H1 (cell line): ENCODE measurements around the gene KCNK15. TPM values are rescaled to one million over a fixed set of nuclear protein-coding genes. Genes with fewer than 3 reads are reported as not detected.

ENCODE experiments used
- BACH1 ChIP-seq: IDR thresholded peaks from 2 replicates; pipeline ENCODE4 v1.6.1; 2012; ENCODE audit warnings: low read length, improper control_type of control experiment
- polyA plus RNA-seq, 7 experiments: library from polyadenylated mRNA; depleted of rRNA in 3 of 7; stranded (reverse) in 5 of 7; unstranded in 2 of 7; fragments of >200 nt in 5 of 7; fragments of 200-250 nt in 2 of 7; gene quantifications; 1 replicate in 5 of 7; 2 replicates in 1 of 7; 4 replicates in 1 of 7; pipeline versions ENCODE4 v1.2.1 to v1.2.3, GENCODE V29; 2011 to 2013; ENCODE audit warnings: missing spikeins in 2 of 7, mixed read lengths in 2 of 7
- total RNA-seq: library from RNA; stranded (reverse); fragmentation: NEBNext Ultra II Directional; extraction: Animal tissue kit (Norgen Biotek cat#: 25700); gene quantifications from 2 replicates; pipeline ENCODE4 v1.2.1, GENCODE V29; 2021
- TF ChIP-seq, protein P1 (sequence below), 3 experiments: IDR thresholded peaks; 1 replicate in 2 of 3; 2 replicates in 1 of 3; pipeline versions ENCODE4 v1.5.1 to v1.6.1; 2011; ENCODE audit warnings: low read length in 3 of 3, mild to moderate bottlenecking in 3 of 3, inconsistent platforms in 2 of 3, low read depth in 1 of 3, moderate library complexity in 1 of 3; ENCODE audit not compliant: insufficient read depth in 1 of 3; ENCODE audit errors: control extremely low read depth in 1 of 3
- TF ChIP-seq, protein P2 (sequence below): fragments of 300-600 bp; sonication (generic); IDR thresholded peaks from 2 replicates; pipeline ENCODE4 v1.7.1; 2012; ENCODE audit warnings: low read length, moderate library complexity, mild to moderate bottlenecking, inconsistent platforms; ENCODE audit not compliant: insufficient replicate concordance

Gene KCNK15
- total and polyA plus RNA-seq, 2 of the 8 experiments (the other 6 are each of a cell fraction or from before 2014, with no cell fraction given), result 0.24 to 0.33 TPM

DNA sequence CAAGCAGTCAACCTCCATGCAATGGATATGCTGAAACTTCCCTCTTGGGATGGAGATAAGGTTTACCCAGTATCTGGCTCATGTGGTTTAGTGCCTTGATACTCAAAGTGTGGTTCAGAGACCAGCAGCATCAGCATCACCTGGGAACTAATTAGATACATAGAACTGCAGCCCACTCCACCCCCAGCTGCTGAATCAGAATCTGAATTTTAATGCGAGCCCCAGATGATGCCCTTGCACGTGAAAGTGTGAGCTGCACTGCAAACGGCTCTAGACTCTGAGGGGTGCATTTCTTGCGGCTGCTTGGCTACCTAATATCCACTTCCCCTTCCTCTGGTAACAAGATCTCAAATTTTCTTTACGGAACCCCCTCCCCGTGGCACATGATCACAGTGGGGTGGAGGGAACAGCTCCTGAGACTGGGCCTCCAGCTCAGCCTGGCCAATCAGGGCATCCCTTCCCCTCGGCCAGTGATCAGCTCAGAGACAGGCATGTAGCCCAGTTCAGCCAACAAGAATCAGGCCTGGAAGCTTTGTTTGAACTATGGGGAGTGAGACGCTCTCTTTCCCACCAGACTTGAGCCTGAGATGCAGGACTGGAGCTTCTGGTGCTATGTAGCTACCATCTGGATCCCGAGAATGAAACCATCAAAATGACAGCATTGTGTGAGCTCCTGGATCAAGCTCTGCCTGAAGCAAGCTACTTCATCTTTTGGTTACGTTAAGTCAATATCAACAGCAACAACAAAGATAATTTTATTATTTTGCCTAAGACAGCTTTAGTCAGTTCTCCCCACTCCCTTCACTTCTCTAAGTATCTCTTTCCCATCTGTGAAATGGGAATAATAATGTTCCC, 12.8 kb downstream of the KCNK15 start (continued):
- TF ChIP-seq, protein P1, sequence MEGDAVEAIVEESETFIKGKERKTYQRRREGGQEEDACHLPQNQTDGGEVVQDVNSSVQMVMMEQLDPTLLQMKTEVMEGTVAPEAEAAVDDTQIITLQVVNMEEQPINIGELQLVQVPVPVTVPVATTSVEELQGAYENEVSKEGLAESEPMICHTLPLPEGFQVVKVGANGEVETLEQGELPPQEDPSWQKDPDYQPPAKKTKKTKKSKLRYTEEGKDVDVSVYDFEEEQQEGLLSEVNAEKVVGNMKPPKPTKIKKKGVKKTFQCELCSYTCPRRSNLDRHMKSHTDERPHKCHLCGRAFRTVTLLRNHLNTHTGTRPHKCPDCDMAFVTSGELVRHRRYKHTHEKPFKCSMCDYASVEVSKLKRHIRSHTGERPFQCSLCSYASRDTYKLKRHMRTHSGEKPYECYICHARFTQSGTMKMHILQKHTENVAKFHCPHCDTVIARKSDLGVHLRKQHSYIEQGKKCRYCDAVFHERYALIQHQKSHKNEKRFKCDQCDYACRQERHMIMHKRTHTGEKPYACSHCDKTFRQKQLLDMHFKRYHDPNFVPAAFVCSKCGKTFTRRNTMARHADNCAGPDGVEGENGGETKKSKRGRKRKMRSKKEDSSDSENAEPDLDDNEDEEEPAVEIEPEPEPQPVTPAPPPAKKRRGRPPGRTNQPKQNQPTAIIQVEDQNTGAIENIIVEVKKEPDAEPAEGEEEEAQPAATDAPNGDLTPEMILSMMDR (IDR thresholded peaks at IDR 0.05; ENCODE audit: control extremely low read depth in 1 of 3, insufficient read depth in 1 of 3, low read depth in 1 of 3, low read length in 3 of 3), result no peak
- TF ChIP-seq BACH1, result no peak
- TF ChIP-seq, protein P2, sequence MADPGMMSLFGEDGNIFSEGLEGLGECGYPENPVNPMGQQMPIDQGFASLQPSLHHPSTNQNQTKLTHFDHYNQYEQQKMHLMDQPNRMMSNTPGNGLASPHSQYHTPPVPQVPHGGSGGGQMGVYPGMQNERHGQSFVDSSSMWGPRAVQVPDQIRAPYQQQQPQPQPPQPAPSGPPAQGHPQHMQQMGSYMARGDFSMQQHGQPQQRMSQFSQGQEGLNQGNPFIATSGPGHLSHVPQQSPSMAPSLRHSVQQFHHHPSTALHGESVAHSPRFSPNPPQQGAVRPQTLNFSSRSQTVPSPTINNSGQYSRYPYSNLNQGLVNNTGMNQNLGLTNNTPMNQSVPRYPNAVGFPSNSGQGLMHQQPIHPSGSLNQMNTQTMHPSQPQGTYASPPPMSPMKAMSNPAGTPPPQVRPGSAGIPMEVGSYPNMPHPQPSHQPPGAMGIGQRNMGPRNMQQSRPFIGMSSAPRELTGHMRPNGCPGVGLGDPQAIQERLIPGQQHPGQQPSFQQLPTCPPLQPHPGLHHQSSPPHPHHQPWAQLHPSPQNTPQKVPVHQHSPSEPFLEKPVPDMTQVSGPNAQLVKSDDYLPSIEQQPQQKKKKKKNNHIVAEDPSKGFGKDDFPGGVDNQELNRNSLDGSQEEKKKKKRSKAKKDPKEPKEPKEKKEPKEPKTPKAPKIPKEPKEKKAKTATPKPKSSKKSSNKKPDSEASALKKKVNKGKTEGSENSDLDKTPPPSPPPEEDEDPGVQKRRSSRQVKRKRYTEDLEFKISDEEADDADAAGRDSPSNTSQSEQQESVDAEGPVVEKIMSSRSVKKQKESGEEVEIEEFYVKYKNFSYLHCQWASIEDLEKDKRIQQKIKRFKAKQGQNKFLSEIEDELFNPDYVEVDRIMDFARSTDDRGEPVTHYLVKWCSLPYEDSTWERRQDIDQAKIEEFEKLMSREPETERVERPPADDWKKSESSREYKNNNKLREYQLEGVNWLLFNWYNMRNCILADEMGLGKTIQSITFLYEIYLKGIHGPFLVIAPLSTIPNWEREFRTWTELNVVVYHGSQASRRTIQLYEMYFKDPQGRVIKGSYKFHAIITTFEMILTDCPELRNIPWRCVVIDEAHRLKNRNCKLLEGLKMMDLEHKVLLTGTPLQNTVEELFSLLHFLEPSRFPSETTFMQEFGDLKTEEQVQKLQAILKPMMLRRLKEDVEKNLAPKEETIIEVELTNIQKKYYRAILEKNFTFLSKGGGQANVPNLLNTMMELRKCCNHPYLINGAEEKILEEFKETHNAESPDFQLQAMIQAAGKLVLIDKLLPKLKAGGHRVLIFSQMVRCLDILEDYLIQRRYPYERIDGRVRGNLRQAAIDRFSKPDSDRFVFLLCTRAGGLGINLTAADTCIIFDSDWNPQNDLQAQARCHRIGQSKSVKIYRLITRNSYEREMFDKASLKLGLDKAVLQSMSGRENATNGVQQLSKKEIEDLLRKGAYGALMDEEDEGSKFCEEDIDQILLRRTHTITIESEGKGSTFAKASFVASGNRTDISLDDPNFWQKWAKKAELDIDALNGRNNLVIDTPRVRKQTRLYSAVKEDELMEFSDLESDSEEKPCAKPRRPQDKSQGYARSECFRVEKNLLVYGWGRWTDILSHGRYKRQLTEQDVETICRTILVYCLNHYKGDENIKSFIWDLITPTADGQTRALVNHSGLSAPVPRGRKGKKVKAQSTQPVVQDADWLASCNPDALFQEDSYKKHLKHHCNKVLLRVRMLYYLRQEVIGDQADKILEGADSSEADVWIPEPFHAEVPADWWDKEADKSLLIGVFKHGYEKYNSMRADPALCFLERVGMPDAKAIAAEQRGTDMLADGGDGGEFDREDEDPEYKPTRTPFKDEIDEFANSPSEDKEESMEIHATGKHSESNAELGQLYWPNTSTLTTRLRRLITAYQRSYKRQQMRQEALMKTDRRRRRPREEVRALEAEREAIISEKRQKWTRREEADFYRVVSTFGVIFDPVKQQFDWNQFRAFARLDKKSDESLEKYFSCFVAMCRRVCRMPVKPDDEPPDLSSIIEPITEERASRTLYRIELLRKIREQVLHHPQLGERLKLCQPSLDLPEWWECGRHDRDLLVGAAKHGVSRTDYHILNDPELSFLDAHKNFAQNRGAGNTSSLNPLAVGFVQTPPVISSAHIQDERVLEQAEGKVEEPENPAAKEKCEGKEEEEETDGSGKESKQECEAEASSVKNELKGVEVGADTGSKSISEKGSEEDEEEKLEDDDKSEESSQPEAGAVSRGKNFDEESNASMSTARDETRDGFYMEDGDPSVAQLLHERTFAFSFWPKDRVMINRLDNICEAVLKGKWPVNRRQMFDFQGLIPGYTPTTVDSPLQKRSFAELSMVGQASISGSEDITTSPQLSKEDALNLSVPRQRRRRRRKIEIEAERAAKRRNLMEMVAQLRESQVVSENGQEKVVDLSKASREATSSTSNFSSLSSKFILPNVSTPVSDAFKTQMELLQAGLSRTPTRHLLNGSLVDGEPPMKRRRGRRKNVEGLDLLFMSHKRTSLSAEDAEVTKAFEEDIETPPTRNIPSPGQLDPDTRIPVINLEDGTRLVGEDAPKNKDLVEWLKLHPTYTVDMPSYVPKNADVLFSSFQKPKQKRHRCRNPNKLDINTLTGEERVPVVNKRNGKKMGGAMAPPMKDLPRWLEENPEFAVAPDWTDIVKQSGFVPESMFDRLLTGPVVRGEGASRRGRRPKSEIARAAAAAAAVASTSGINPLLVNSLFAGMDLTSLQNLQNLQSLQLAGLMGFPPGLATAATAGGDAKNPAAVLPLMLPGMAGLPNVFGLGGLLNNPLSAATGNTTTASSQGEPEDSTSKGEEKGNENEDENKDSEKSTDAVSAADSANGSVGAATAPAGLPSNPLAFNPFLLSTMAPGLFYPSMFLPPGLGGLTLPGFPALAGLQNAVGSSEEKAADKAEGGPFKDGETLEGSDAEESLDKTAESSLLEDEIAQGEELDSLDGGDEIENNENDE, result no peak
- TF ChIP-seq, all 59 proteins: peak for 0
